SK-N-SH (cell line): ENCODE measurements around the gene OTUD5. TPM values are rescaled to one million over a fixed set of nuclear protein-coding genes. Genes with fewer than 3 reads are reported as not detected.

Experiments
- CTCF ChIA-PET: fragments of 300-600, 350-600 bp; formaldehyde crosslinking; extraction: SDS; loops from one replicate; lab custom pipeline; 2021; lab: Yijun Ruan, JAX
- POLR2A ChIA-PET: fragments of 350-600 bp; sonication (Branson Sonifier 250); formaldehyde crosslinking; extraction: SDS; loops from one replicate; lab custom pipeline; 2020; ENCODE audit warnings: antibody characterized with exemption, inconsistent platforms; lab: Yijun Ruan, JAX
- DNase-seq: peaks from one replicate; pipeline ENCODE4 v3.0.0; 2012
- H2AFZ ChIP-seq: fragments of 200-600 bp; sonication (generic); 2 replicates; pipeline ENCODE4 v1.8.1; 2016; ENCODE audit warnings: antibody characterized with exemption, mild to moderate bottlenecking, low read depth
- H3F3A ChIP-seq: fragments of 200-600 bp; sonication (generic); replicated peaks from 2 replicates; pipeline ENCODE3; 2016; ENCODE audit warnings: antibody characterized with exemption, mild to moderate bottlenecking; ENCODE audit not compliant: insufficient read depth
- H3K27ac ChIP-seq, 2 experiments: fragments of 200-500 bp in 1 of 2; fragments of 200-600 bp in 1 of 2; sonication (Bioruptor generic) in 1 of 2; sonication (generic), shearing (Covaris generic) in 1 of 2; 2 replicates each; pipeline versions ENCODE4 v1.5.1 to v1.6.1; 2014 to 2016; ENCODE audit warnings: low read depth in 2 of 2, inconsistent platforms in 1 of 2, low read length in 1 of 2, mild to moderate bottlenecking in 1 of 2, mixed read lengths in 1 of 2
- H3K27me3 ChIP-seq: fragments of 200-600 bp; sonication (generic), shearing (Covaris generic); 2 replicates; pipeline ENCODE4 v1.6.1; 2016; ENCODE audit warnings: mixed run types; ENCODE audit not compliant: insufficient read depth
- H3K36me3 ChIP-seq, 2 experiments: fragments of 200-500 bp in 1 of 2; fragments of 200-600 bp in 1 of 2; sonication (Bioruptor generic) in 1 of 2; sonication (generic) in 1 of 2; replicated peaks in 1 of 2; 2 replicates each; pipeline versions ENCODE3 to v1.5.1; 2014 to 2016; ENCODE audit warnings: low read length in 1 of 2, mild to moderate bottlenecking in 1 of 2; ENCODE audit not compliant: insufficient read depth in 2 of 2, control insufficient read depth in 1 of 2
- H3K4me1 ChIP-seq, 2 experiments: fragments of 200-500 bp in 1 of 2; fragments of 200-600 bp in 1 of 2; sonication (Bioruptor generic) in 1 of 2; sonication (generic), shearing (Covaris generic) in 1 of 2; 2 replicates each; pipeline versions ENCODE4 v1.5.1 to v1.6.1; 2014 to 2016; ENCODE audit warnings: low read depth in 1 of 2, low read length in 1 of 2, mixed run types in 1 of 2; ENCODE audit not compliant: insufficient read depth in 2 of 2, control insufficient read depth in 1 of 2
- H3K4me2 ChIP-seq: fragments of 200-600 bp; sonication (generic), shearing (Covaris generic); 2 replicates; pipeline ENCODE4 v1.6.1; 2017; ENCODE audit warnings: mixed run types
- H3K4me3 ChIP-seq, 2 experiments: fragments of 200-500 bp in 1 of 2; fragments of 200-600 bp in 1 of 2; sonication (Bioruptor generic) in 1 of 2; sonication (generic), shearing (Covaris generic) in 1 of 2; 2 replicates each; pipeline versions ENCODE4 v1.5.1 to v1.8.1; 2014 to 2016; ENCODE audit warnings: low read depth in 2 of 2, inconsistent platforms in 1 of 2, low read length in 1 of 2, mild to moderate bottlenecking in 1 of 2, mixed read lengths in 1 of 2, moderate library complexity in 1 of 2
- H3K79me2 ChIP-seq: fragments of 200-600 bp; sonication (generic); 2 replicates; pipeline ENCODE4 v1.8.1; 2017; ENCODE audit warnings: mild to moderate bottlenecking; ENCODE audit not compliant: insufficient read depth
- H3K9ac ChIP-seq: fragments of 200-600 bp; sonication (generic); 2 replicates; pipeline ENCODE4 v1.6.1; 2017; ENCODE audit warnings: mixed run types
- H3K9me2 ChIP-seq: fragments of 200-600 bp; sonication (generic); 2 replicates; pipeline ENCODE4 v1.6.1; 2017; ENCODE audit warnings: mixed run types
- H3K9me3 ChIP-seq: fragments of 200-600 bp; sonication (generic); 2 replicates; pipeline ENCODE4 v1.6.1; 2017; ENCODE audit warnings: mixed run types, mild to moderate bottlenecking, moderate library complexity
- H4K20me1 ChIP-seq: fragments of 200-600 bp; sonication (generic); 2 replicates; pipeline ENCODE4 v1.6.1; 2017; ENCODE audit warnings: mild to moderate bottlenecking, mixed run types; ENCODE audit not compliant: insufficient read depth
- CHD2 ChIP-seq: fragments of 150-350 bp; IDR thresholded peaks from 2 replicates; pipeline ENCODE4 v1.6.1; 2018; ENCODE audit warnings: low read length; ENCODE audit not compliant: partially characterized antibody
- CTCF ChIP-seq: fragments of 200-600 bp; sonication (generic); IDR thresholded peaks from 2 replicates; pipeline ENCODE4 v1.6.1; 2017; ENCODE audit warnings: antibody characterized with exemption, mild to moderate bottlenecking, moderate library complexity
- FOXJ3 ChIP-seq: sonication (generic); formaldehyde crosslinking; IDR thresholded peaks from 2 replicates; pipeline ENCODE4 v1.5.1; 2020; ENCODE audit warnings: mild to moderate bottlenecking, missing genetic modification reagents
- GABPA ChIP-seq: IDR thresholded peaks from 2 replicates; pipeline ENCODE4 v1.4.0; 2012; ENCODE audit warnings: low read depth, mild to moderate bottlenecking
- IRF3 ChIP-seq: fragments of 150-350 bp; IDR thresholded peaks from 2 replicates; pipeline ENCODE4 v1.6.1; 2016; ENCODE audit warnings: mild to moderate bottlenecking, low read depth, low read length
- JUND ChIP-seq: IDR thresholded peaks from 2 replicates; pipeline ENCODE4 v1.4.0; 2012
- MXI1 ChIP-seq: IDR thresholded peaks from 2 replicates; pipeline ENCODE4 v1.6.1; 2012; ENCODE audit warnings: mild to moderate bottlenecking, low read depth, low read length, improper control_type of control experiment
- NFIC ChIP-seq: IDR thresholded peaks from 2 replicates; pipeline ENCODE4 v1.4.0; 2012; ENCODE audit warnings: borderline replicate concordance
- RAD21 ChIP-seq: IDR thresholded peaks from 2 replicates; pipeline ENCODE4 v1.6.1; 2012; ENCODE audit warnings: mild to moderate bottlenecking, low read length
- RCOR1 ChIP-seq: fragments of 150-350 bp; IDR thresholded peaks from 2 replicates; pipeline ENCODE4 v1.6.1; 2017; ENCODE audit warnings: antibody characterized with exemption, low read length
- SMC3 ChIP-seq: IDR thresholded peaks from 2 replicates; pipeline ENCODE4 v1.6.1; 2012; ENCODE audit warnings: low read depth, low read length, improper control_type of control experiment
- TEAD4 ChIP-seq: IDR thresholded peaks from 2 replicates; pipeline ENCODE4 v1.4.0; 2012; ENCODE audit warnings: mild to moderate bottlenecking, borderline replicate concordance; ENCODE audit not compliant: insufficient read depth
- USF2 ChIP-seq: fragments of 150-350 bp; IDR thresholded peaks from 2 replicates; pipeline ENCODE4 v1.6.1; 2017; ENCODE audit warnings: antibody characterized with exemption, low read length, low read depth, borderline replicate concordance
- ZBTB33 ChIP-seq: IDR thresholded peaks from 2 replicates; pipeline ENCODE4 v1.4.0; 2012; ENCODE audit warnings: low read depth, borderline replicate concordance
- WGBS: methylation state at CpG from one replicate; pipeline ENCODE4 v1.1.6; 2017; ENCODE audit warnings: low lambda C conversion rate; 5-methylcytosine and 5-hydroxymethylcytosine counted together
- polyA plus RNA-seq, 3 experiments: library from polyadenylated mRNA; depleted of rRNA; stranded (reverse); fragments of >200 nt; gene quantifications; 2 replicates each; pipeline ENCODE4 v1.2.3, GENCODE V29; 2012

The OTUD5 gene
- polyA plus RNA-seq, 1 of the 3 experiments (the other 2 are of a cell fraction): 90.4 TPM

- ChIA-PET CTCF (no interaction called here), POLR2A (no interaction called here)
- no peak overlapping the region for H3K9ac ChIP-seq
- peaks cover 6 to 28% of the 10 kb centered on the region in 2 experiments for H3K36me3 ChIP-seq
- no peaks in the 10 kb centered on the region for H3K9me3 ChIP-seq
- no peaks in the 10 kb centered on the region for H4K20me1 ChIP-seq
- H2AFZ ChIP-seq: no peak overlapping the region
- no peak overlapping the region for H3K4me2 ChIP-seq
- no peak overlapping the region for H3K27ac ChIP-seq
- no peaks in the 10 kb centered on the region for H3F3A ChIP-seq
- no peak for TF ChIP-seq NFIC
- no peak for TF ChIP-seq TEAD4
- no peak for TF ChIP-seq IRF3
- TF ChIP-seq JUND: no peak
- TF ChIP-seq ZBTB33: no peak
- no peak for DNase-seq
- 91% methylated on average over 5 of the region's 6 CpGs for WGBS
- no peaks in the 10 kb centered on the region for H3K27me3 ChIP-seq
- H3K4me1 ChIP-seq: peaks cover 0 to 12% of the 10 kb centered on the region in 2 experiments; a peak in 1 of 4 replicates
- H3K9me2 ChIP-seq: no peaks in the 10 kb centered on the region
- H3K4me3 ChIP-seq: no peak overlapping the region
- H3K79me2 ChIP-seq: no peaks in the 10 kb centered on the region
These were observed 18.7 kb upstream of the OTUD5 start for GRCh38 chrX:48976086-48976485.

GRCh38 chrX:48975541-48975940 is 18.1 kb upstream of the OTUD5 start:
- H3K9ac ChIP-seq: no peak overlapping the region
- no peak overlapping the region for H3K4me2 ChIP-seq
- H3K27ac ChIP-seq: no peak overlapping the region
- peaks cover 6 to 24% of the 10 kb centered on the region in 2 experiments for H3K36me3 ChIP-seq
- no peaks in the 10 kb centered on the region for H3F3A ChIP-seq
- 92% methylated on average over 5 of the region's 5 CpGs for WGBS
- H3K4me1 ChIP-seq: peaks cover 0 to 12% of the 10 kb centered on the region in 2 experiments; a peak in 1 of 4 replicates
- H2AFZ ChIP-seq: no peak overlapping the region
- TF ChIP-seq GABPA: no peak
- TF ChIP-seq SMC3: no peak
- TF ChIP-seq CHD2: no peak
- no peak for TF ChIP-seq CTCF
- TF ChIP-seq USF2: no peak
- TF ChIP-seq RAD21: no peak
- no peak for TF ChIP-seq MXI1
- TF ChIP-seq RCOR1: no peak
- TF ChIP-seq JUND: no peak
- TF ChIP-seq FOXJ3 (CRISPR knock-in tag): no peak
- no peak for DNase-seq
- no peaks in the 10 kb centered on the region; the same call in 1 of the 2 replicates for H3K27me3 ChIP-seq
- H3K4me3 ChIP-seq: no peak overlapping the region
- H3K9me2 ChIP-seq: no peaks in the 10 kb centered on the region
- ChIA-PET CTCF (no interaction called here), POLR2A (no interaction called here)
- no peaks in the 10 kb centered on the region for H4K20me1 ChIP-seq
- no peaks in the 10 kb centered on the region for H3K9me3 ChIP-seq
- no peaks in the 10 kb centered on the region for H3K79me2 ChIP-seq
